GM18861 (cell line): Measurements from ENCODE around the gene GLRX.
"Not testable (repeated sequence)": the region's sequence is repeated elsewhere in the genome, so short reads cannot be mapped to it uniquely, and the experiment has no call there.

ENCODE experiments used
- ATAC-seq: cut with Tn5 transposase; IDR thresholded peaks from one replicate; pipeline ENCODE4 v1.9.1; 2021; ENCODE audit not compliant: unreplicated experiment

Gene GLRX

DNA sequence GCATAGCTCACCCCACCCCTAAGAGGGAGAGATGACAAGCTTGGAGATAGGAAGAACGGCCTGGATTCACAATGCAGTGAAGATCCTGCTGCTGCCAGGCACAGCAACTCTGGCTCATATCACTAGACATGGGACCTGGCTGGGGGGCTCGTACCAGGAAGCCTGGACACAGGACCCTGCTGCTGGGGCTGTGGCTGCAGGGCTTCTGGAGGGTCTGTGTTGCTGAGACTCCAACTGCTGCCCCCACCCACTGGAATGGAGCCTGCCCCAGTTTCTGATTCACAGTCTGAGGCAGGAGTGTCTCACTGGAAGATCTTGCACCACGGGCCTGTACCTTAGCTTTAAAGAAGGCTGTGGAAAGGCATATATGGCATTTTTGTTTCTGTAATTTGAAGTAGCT lies 31.0 kb upstream of the GLRX start:
- ATAC-seq, result no peak

DNA sequence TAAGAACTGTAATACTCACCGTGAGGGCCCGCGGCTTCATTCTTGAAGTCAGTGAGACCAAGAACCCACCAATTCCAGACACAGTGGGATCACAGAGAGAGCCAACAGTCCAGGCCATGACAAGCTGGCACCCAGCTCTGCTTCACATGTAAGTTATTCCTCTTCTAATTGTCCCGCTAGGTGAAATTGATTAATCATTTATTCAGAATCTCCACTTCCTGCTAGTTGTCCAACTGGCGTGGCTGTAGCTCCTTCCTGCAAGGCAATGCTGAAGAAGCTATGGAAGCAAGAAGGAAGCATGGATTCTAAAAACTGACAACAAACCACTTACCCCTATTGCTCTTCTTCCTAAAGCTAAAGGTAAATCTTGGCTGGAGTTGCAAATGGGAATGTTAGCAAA lies 30.0 kb upstream of the GLRX start:
- ATAC-seq, result no peak

DNA sequence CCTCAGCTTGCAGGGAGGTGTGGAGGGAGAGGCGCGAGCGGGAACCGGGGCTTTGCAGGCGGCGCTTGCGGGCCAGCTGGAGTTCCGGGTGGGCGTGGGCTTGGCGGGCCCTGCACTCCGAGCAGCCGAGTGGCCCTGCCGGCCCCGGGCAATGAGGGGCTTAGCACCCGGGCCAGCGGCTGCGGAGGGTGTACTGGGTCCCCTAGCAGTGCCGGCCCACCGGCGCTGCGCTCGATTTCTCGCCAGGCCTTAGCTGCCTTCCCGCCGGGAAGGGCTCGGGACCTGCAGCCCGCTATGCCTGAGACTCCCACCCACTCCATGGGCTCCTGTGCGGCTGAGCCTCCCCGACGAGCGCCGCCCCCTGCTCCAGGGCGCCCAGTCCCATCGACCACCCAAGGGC lies 28.6 kb upstream of the GLRX start:
- not testable (repeated sequence) for ATAC-seq

DNA sequence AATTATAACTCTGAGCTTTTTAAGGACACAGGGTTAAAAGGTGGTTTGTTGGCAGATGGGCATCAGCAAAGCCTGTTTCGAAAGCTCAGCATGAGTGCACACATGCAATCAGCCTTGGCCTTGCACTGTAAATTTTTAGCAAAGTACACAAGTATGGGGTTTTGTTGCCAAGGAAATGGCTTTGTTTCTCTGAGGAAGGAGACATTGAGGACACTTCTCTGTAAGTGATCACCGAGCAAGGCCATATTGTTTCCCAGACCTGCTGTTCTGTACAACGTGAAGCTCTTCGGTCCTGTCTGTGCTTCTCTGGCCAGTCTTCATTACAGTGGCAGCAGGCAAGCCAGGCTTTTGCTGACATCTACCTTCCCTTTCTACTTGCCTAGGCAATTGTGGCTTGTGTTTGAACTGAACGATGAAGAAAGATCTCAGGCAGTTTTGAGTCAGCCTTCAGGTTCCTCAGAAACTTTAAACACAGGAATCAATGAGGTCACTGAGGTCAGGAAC lies 27.9 kb upstream of the GLRX start:
- ATAC-seq, result no peak

DNA sequence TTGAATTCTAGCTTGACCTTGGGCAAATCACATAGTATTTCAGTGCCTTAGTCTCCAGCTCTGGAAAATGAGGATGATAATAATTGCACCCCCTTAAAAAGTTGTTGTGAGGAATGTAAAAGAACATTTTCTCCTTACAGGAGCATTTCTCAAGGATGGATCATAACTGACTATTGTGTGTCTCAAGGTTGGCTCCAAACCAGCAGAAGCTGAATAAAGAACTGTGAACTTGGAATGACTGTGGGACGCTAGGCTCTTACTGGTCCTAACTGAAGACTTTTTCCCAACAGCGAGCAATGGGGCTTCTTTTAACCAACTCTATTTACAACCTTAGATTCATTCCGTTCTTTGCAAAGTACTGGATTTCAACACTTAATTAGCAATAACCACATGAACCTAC lies 26.2 kb upstream of the GLRX start:
- ATAC-seq, result no peak

DNA sequence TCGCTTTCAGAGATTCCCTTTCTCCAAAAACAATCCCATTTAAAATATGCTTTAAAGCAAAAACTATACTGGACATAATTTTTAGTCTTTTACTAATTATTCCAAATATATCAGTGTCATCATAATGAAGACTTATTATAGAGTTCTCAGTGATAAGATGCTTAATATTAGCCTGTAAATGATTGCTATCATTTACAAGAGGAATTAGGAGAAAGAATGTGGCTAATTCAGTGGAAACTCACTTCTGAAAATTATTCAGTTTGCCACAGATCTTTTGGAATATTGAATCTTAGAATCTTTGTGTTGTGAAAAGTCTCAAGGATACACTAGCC lies 24.7 kb upstream of the GLRX start:
- ATAC-seq, result no peak

DNA sequence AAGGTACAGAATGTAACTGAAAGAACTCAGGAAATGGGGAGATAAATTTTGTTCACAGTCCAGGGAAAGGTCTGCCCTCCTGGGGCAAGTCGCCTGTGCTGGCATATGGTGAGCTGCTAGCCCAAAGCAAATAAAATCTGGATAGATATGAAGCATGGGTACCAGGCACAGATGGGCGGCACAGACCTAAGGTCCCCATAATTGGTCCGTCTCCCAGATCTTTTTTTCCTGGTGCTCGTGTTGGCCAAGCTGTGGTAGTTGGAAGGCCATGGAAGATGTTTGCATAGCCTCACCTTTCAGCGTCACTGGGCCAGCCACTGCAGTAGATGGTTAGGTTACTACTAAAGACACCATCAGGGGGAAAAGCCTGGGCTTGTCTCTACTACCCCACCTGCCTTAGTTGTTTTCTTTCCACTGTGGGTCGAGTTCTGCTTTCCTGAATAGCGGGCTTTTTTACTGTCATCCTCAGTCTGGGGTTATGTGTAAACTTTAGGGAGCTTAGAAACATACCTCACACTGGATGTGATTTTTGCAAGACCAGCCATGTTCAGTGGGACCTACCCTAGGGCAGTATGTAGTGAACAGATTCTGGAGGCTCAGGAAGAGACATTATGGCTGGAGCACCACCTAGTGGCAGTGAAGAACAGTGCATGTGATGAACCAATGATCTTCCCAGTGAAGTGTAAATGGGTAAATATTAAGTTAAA lies 24.2 kb upstream of the GLRX start:
- ATAC-seq, result peak; percentile 59

DNA sequence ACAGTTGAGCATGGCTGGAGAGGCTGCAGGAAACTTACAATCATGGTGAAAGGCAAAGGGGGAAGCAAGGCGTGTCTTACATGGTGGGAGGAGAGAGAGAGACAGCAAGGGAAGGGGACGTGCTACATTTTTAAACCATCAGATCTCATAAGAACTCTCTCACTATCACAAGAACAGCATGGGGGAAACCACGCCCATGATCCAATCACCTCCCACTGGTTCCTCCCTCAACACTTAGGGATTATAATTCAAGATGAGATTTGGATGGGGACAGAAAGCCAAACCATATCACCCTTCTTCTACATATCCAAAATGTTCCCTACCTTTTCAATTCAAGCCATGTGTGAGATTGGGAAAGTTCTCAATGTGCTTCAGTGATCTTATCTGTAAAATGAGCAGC lies 22.9 kb upstream of the GLRX start:
- no peak for ATAC-seq

DNA sequence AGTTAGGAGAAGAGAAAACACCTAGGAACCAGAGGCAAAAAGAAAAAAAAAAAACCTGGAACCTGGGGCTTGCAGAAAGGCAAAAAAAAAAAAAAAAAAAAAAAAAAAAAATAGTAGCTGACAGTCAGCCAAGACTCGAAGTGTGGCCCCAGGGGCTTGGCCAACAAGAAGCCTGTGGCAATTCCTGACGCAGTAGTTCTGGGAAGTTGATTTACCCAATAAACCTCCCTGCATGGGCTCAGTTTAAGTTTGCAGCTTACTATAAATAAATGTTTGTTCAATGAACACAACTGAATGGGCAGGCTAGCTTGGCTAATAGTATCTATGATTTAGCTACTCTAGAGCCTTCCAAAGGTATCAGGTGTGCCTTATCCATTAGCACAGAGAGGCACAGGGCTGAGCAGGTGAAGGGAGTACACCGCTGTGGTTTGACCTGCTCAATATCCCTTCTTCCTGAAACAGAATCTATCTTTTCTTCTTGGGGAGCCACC lies 21.3 kb upstream of the GLRX start:
- ATAC-seq, result no peak

DNA sequence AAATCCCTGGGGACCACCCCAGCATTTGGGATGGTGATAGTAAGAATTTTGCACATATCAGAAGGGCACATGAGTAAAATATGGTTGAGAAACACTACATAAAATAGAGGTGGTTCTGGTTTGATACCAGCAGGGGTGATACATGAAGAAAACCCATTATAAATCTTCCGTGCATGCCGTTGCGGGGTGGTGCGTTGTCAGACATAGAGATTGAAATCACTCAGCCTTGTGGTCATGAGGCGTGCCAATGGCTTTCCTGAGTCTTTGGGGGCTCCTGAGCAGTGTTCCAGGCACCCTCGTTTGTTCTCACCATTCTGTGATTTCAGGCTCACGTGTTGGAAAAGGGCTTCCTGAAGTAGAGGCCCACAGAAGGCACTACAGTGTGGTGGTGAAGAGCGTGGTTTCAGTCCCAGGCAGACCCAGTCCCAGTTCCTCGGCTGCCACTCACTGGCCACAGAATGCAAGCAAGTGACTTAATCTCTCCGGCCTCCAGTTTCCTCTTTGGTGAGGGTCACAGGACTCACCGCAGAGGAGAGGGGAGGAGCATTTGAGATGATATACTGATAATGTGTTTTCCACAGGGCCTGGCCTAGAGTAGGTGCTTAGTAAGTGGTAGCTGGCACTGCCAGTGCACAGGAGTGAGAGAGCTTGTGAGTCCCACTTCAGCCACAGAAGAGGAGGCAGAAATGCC lies 20.5 kb upstream of the GLRX start:
- peak; percentile 76 for ATAC-seq

DNA sequence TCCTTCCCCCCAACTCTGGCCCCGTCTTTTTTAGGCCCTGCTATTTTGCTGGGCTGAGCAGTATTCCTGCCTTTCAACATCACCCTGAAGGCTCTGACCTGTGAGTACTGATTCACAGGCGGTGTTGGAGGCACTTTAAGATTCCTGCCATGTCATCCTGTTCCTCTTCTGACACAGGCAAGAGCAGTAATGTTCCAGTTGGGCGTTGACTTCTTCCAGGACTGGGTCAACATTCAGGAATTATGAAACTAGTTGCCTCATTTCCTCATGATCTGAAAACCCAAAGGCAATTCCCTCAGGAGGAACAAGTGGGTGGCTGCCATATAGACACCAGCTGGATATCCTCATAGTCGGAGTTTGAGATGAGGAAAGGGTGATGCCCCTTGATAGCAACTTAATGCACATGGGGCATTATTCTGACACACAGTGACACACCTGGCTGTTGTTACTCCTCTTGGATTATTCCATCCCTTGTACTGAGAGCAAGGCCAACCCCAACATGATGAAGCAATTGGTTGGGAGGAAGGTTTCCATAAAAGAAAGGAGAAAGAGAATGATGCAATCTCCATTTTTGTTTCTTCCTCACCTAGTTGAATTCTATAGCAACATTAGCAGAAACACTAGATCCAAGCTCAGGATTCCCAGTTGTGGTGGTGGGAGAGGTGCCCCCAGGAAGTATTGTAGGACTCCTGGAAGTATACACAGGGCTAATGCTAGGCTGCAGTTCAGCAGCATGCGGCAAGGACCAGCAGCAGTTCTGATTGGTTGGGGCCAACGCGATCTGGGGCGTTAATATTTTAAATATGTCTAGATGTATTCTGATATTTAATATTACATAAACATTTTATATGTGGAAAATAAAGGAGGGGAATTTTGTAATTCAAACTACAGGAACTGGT lies 19.6 kb upstream of the GLRX start:
- ATAC-seq, result no peak

DNA sequence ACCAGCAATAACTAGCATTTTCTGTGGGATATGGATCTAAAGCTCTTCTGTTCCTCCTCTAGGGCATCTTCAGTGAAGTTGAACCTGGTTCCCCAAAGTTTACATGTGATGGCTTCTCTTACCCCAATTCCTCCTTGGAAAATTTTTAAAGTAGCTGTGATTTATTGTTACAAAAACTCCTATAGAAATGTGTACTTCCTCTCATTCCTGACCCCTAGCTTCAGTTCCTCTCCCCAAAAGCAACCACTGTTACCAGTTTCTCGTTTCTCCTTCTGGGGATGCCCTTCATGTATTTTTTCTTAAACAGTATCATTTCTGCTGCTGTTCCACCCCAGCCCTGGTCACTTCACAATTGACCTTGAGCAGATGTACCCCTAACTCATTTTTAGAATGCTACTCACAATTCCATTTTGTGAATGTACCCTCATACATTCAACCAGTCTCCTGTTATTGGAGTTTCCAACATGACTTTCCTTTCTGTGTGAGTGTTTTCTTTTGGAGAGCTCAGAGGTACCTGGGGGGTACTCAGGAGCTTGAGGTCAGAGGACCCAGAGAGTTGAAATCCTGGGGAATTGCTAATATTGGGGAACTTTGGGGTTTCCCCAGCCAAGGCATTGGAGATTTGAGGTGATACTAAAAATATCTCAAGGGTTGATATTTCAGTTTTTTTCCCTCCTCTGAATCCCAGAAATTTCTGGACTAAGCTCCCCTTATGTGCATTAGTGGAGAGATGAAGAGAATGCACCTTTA lies 18.6 kb upstream of the GLRX start:
- no peak for ATAC-seq

DNA sequence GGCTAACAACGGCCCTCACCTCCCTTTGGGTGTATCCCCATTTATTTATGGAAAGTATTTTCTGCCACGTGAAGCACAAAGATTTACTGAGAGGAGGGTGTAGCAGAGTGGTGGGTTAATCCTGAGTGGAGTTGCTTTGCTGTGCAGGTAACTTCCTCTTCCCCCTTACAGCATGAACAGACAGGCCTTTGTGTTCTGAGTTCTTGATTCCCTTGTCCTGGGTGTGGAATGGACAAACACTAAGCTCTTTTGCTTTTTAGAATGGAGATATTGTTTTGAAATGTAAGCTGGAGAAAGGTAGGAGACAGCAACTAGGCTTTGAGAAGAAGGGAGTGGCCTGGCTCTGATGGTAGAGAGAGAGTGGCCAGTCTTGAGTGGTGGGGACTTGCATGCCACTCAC lies 17.1 kb upstream of the GLRX start:
- ATAC-seq, result no peak

DNA sequence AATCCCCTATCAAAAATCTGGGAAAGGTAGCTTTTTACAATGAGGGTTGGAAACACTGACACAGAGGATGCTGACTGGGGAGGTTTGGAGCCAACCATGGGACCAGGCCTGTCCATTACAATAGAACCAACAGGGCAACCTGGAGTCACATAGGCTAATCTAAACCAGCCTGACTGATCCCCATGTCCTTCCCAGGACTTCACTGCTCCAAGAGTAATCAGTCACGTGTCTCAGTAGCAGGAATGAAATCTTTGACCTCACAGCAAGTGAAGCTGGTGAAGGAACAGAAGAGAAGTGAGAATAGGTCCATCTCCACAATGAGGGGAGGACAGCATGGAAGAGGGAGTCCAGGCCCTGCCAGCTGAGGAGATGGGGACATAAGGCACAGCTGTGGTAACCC lies 16.0 kb upstream of the GLRX start:
- ATAC-seq, result no peak

DNA sequence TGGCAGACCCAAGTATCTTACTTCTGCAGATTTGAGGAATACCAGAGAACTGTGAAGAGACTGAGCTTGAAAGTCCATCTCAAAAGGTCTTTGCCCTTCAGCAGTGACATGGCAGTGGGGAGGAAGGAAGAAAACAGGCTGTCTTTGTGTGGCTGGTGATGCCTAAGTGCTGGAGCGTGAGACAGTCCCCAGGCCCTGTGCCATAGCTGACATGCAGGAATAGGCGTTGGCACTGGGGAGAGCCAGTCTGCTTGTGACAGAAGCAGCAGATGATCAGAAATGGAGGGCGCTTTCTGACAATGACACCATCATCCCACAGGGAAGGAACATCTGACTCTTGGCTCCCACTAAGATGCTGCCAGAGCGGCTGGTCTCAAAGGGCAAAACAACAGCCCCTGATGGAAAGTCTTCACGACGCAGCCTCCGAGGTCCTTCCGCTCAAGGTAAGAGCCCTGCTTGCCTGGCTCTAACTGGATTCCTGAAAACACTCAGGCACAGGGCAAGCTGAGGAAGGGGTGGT lies 15.5 kb upstream of the GLRX start:
- ATAC-seq, result no peak

DNA sequence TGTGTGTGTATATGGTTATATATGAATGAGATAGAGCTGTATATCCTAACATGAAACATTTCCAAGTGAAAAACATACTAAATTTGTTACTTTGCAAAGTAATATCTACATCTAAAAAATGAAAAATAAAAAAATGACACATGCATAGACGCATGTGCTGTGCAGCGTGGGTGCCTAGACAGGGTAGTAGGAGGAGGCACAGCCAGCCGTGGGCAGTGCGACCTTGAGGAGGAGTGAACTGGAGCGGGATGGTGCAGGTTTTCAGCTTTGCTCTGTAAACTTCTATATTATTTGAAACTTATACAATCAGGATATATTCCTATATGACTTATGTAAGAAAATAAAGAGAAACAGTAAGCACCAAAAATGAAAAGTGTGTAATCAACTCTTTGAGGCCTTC lies 15.0 kb upstream of the GLRX start:
- ATAC-seq, result no peak

DNA sequence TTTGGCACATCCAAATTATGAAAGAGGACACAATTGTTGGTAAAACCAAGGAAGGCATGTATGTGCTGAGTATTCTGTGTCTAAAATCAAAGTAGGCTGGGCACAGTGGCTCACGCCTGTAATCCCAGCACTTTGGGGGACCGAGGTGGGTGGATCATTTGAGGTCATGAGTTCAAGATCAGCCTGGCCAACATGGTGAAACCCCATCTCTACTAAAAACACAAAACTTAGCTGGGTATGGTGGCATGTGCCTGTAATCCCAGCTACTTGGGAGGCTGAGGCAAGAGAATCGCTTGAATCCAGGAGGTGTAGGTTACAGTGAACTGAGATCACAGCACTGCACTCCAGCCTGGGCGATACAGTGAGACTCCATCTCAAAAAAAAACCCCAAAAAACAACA lies 14.4 kb upstream of the GLRX start:
- not testable (repeated sequence) for ATAC-seq

DNA sequence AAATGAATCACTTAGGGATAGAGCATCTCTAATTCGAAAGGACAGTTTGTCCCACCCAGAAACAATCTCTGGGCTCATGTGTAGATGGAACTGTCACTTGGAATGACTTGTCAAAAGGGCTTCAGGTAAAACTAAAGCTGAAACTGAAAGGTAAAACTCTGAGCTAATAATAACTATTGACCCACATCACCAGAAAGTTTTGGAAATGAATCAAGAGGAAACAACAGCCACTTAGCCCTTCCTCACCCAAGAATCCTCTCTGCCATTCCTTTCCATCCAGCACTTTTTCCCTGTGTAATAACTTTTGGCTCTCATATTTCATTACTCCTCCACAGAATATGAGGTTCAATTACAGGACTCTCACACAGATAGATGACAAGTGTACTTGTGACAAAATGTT lies 14.0 kb upstream of the GLRX start:
- ATAC-seq, result no peak

DNA sequence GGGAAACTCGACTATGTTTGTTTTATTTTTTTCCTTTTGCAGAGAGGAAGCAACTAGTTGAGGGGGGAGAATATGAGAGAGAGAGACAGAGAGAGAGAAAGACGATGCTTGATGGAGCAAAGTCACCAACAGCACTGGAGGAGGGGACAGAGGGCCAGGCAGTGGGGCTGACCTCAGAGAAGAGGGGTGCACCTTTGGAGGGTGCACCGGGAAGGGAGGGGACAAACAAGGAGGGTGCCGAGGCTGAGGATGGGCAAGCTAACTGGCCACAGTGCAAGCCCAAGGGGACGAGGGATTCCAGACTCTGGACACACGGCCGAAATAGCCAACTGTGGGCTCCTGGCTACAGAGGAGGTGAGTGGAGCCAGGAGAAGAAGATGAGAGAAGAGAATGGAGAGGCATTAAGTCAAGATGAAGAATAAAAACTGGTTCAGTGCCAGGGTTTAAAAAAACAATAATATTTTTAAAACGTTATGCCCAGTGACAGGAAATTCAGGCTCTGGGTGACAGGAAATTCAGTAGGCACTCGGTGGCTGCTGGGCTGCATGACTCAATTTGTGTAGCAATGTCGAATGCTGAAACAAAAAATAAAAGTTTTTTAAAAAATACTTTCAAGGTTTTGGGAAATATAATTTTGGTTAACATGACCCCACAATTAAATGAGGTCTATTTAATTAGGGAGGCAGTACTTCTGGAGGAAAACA lies 13.3 kb upstream of the GLRX start:
- no peak for ATAC-seq

DNA sequence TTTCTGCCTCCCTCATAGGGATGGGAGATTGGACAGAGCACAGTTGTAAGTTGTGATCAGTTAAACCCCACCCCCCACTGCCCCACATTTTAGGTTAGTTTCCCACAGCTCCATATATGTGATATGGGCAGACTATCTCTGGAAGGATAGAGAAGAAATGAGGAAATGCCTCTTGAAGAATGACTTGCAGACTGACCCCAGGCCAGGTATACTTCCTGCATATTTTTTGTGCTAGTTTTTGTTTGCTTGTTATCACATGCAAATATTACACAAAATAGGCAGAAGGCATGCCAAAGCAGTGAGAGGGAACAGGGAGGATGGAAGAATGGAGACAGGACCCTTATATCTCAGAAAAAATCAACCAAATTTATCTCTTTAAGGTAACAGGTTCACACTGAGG lies 10.1 kb upstream of the GLRX start:
- ATAC-seq, result no peak
